ENCODE results near the gene CDY2A.
"Not testable (repeated sequence)": the region's sequence is repeated elsewhere in the genome, so short reads cannot be mapped to it uniquely, and the experiment has no call there.

Gene CDY2A

GRCh38 chrY:18025487-18025886 lies at the start of gene CDY2A:
CDY2A (plus strand) TSS chrY:18025787; CDS start chrY:18026115, 328 bp downstream.
- not testable (repeated sequence) for H3K4me3 Mint-ChIP-seq; H3K27me3 Mint-ChIP-seq (ENCODE audit: low read depth); H3K27ac Mint-ChIP-seq; H3K4me1 Mint-ChIP-seq (ENCODE audit: low read depth); H3K9me3 Mint-ChIP-seq; H3K36me3 Mint-ChIP-seq (ENCODE audit: low read depth)

GRCh38 chrY:17997586-17997985 lies 28.0 kb upstream of the CDY2A start:
- H3K27me3 Mint-ChIP-seq (ENCODE audit: low read depth); H3K9me3 Mint-ChIP-seq; H3K27ac Mint-ChIP-seq; H3K4me3 Mint-ChIP-seq; H3K36me3 Mint-ChIP-seq (ENCODE audit: low read depth); H3K4me1 Mint-ChIP-seq (ENCODE audit: low read depth): not testable (repeated sequence)

- not testable (repeated sequence) for H3K4me1 Mint-ChIP-seq (ENCODE audit: low read depth); H3K27ac Mint-ChIP-seq; H3K36me3 Mint-ChIP-seq (ENCODE audit: low read depth); H3K4me3 Mint-ChIP-seq; H3K9me3 Mint-ChIP-seq; H3K27me3 Mint-ChIP-seq (ENCODE audit: low read depth)
Observed at GRCh38 chrY:17998266-17998665, 27.3 kb upstream of the CDY2A start.

GRCh38 chrY:18023897-18024296 lies 1.7 kb upstream of the CDY2A start:
- not testable (repeated sequence) for H3K36me3 Mint-ChIP-seq (ENCODE audit: low read depth); H3K27me3 Mint-ChIP-seq (ENCODE audit: low read depth); H3K4me1 Mint-ChIP-seq (ENCODE audit: low read depth); H3K9me3 Mint-ChIP-seq; H3K27ac Mint-ChIP-seq; H3K4me3 Mint-ChIP-seq

GRCh38 chrY:18028845-18029244 lies 3.3 kb downstream of the CDY2A start:
- not testable (repeated sequence) for H3K4me3 Mint-ChIP-seq; H3K36me3 Mint-ChIP-seq (ENCODE audit: low read depth); H3K4me1 Mint-ChIP-seq (ENCODE audit: low read depth); H3K27me3 Mint-ChIP-seq (ENCODE audit: low read depth); H3K27ac Mint-ChIP-seq; H3K9me3 Mint-ChIP-seq

- not testable (repeated sequence) for H3K4me1 Mint-ChIP-seq (ENCODE audit: low read depth); H3K4me3 Mint-ChIP-seq; H3K27me3 Mint-ChIP-seq (ENCODE audit: low read depth); H3K36me3 Mint-ChIP-seq (ENCODE audit: low read depth); H3K9me3 Mint-ChIP-seq; H3K27ac Mint-ChIP-seq
Observed at GRCh38 chrY:18030178-18030577, 4.6 kb downstream of the CDY2A start.

- not testable (repeated sequence) for H3K36me3 Mint-ChIP-seq (ENCODE audit: low read depth); H3K27ac Mint-ChIP-seq; H3K4me1 Mint-ChIP-seq (ENCODE audit: low read depth); H3K9me3 Mint-ChIP-seq; H3K4me3 Mint-ChIP-seq; H3K27me3 Mint-ChIP-seq (ENCODE audit: low read depth)
Observed at GRCh38 chrY:18034100-18034814, 8.7 kb downstream of the CDY2A start.

- H3K27me3 Mint-ChIP-seq (ENCODE audit: low read depth); H3K36me3 Mint-ChIP-seq (ENCODE audit: low read depth); H3K9me3 Mint-ChIP-seq; H3K4me1 Mint-ChIP-seq (ENCODE audit: low read depth); H3K4me3 Mint-ChIP-seq; H3K27ac Mint-ChIP-seq: not testable (repeated sequence)
Observed at GRCh38 chrY:18034864-18035263, 9.3 kb downstream of the CDY2A start.

- H3K9me3 Mint-ChIP-seq; H3K4me1 Mint-ChIP-seq (ENCODE audit: low read depth); H3K27ac Mint-ChIP-seq; H3K27me3 Mint-ChIP-seq (ENCODE audit: low read depth); H3K36me3 Mint-ChIP-seq (ENCODE audit: low read depth); H3K4me3 Mint-ChIP-seq: not testable (repeated sequence)
Observed at GRCh38 chrY:18044990-18045389, 19.4 kb downstream of the CDY2A start.

- not testable (repeated sequence) for H3K4me3 Mint-ChIP-seq; H3K27ac Mint-ChIP-seq; H3K4me1 Mint-ChIP-seq (ENCODE audit: low read depth); H3K36me3 Mint-ChIP-seq (ENCODE audit: low read depth); H3K27me3 Mint-ChIP-seq (ENCODE audit: low read depth); H3K9me3 Mint-ChIP-seq
Observed at GRCh38 chrY:18048149-18049040, 22.8 kb downstream of the CDY2A start.

GRCh38 chrY:18049061-18049460 lies 23.5 kb downstream of the CDY2A start:
- H3K27me3 Mint-ChIP-seq (ENCODE audit: low read depth); H3K27ac Mint-ChIP-seq; H3K9me3 Mint-ChIP-seq; H3K4me1 Mint-ChIP-seq (ENCODE audit: low read depth); H3K36me3 Mint-ChIP-seq (ENCODE audit: low read depth); H3K4me3 Mint-ChIP-seq: not testable (repeated sequence)

GRCh38 chrY:18056473-18056872 lies 30.9 kb downstream of the CDY2A start:
- not testable (repeated sequence) for H3K27ac Mint-ChIP-seq; H3K36me3 Mint-ChIP-seq (ENCODE audit: low read depth); H3K27me3 Mint-ChIP-seq (ENCODE audit: low read depth); H3K4me3 Mint-ChIP-seq; H3K4me1 Mint-ChIP-seq (ENCODE audit: low read depth); H3K9me3 Mint-ChIP-seq

GRCh38 chrY:18073464-18073863 lies 47.9 kb downstream of the CDY2A start:
- H3K9me3 Mint-ChIP-seq, H3K27ac Mint-ChIP-seq: not testable (repeated sequence)

More at GRCh38 chrY:18073464-18073863, 47.9 kb downstream of the CDY2A start:
- not testable (repeated sequence) for H3K27me3 Mint-ChIP-seq (ENCODE audit: low read depth); H3K4me3 Mint-ChIP-seq; H3K4me1 Mint-ChIP-seq (ENCODE audit: low read depth); H3K36me3 Mint-ChIP-seq (ENCODE audit: low read depth)
